Activated CD4-positive, CD25-positive, alpha-beta regulatory T cell treated with anti-CD3 and anti-CD28 coated beads, Interleukin-2, amount 50 U/mL, for 24 hours (primary cell): Measurements from ENCODE around the gene LRRC46.

Source experiments
- ATAC-seq, 2 donors: fragments of 150-1000 bp; cut with Tn5 transposase; one replicate each; pipeline ENCODE4 v1.10.0; 2021; ENCODE audit warnings: mild to moderate bottlenecking in 1 of 2, moderate library complexity in 1 of 2

Gene LRRC46

GRCh38 chr17:47810200-47810821, 21.2 kb upstream of the LRRC46 start:
- peak; percentile 92 to 93 for ATAC-seq

GRCh38 chr17:47810901-47811635, 20.4 kb upstream of the LRRC46 start:
- no peak for ATAC-seq

GRCh38 chr17:47811709-47812108, 19.8 kb upstream of the LRRC46 start:
- ATAC-seq = no peak

DNA sequence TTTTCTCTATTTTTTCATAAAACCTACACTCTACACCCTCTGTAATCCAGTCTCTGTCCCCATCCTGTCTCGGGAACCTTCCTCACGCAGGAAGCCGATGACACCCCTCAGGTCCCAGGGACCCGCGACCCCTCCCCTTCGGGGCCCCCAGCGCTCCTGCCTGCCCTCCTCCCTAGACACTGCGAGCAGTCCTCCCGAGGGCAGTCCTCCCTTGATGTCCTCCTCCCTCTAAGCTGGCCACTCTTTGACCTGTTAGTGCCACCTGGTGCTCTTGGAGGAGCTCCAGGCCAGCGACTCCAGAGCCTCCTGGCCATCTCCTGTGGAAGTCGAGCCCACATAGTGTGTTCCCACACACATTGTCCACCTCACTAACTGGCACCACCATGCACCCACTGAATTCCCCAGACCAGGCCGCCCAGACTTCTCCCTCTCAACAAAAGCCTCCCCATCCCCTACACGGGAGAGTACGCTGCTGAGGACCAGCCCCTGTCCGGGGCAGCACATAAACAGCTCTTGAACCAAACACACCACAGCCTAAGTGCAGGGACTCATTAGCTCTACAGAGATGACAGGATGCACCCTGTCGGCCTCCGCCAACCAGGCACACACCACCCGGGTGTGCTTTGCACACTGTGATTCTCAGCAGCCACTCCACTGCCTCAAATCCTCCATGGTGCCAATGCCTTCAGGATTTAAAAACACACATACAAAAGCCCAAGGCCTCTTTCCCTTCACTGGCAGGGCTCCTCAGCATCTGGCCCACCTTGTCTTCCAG, 19.1 kb upstream of the LRRC46 start:
- ATAC-seq = no peak

DNA sequence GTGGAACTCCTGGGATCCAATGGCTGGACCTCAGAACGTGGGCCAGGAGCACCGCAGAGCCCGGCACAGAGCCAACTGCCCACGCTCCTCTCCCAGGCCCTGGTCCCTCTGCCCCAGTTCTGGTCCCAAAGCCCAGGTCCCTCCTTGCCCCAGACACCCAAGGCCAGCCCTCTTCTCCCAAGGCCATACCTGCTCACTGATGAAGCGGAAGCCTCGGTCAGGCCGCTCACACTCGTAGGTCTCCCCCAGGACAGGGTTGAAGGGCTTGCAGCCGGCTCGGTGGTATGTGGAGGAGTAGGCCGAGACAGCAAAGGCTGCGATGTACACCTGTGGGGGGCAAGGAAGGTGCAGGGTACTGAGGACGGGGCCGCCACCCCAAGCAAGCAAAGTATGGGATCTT, 18.4 kb upstream of the LRRC46 start:
- ATAC-seq = no peak

DNA sequence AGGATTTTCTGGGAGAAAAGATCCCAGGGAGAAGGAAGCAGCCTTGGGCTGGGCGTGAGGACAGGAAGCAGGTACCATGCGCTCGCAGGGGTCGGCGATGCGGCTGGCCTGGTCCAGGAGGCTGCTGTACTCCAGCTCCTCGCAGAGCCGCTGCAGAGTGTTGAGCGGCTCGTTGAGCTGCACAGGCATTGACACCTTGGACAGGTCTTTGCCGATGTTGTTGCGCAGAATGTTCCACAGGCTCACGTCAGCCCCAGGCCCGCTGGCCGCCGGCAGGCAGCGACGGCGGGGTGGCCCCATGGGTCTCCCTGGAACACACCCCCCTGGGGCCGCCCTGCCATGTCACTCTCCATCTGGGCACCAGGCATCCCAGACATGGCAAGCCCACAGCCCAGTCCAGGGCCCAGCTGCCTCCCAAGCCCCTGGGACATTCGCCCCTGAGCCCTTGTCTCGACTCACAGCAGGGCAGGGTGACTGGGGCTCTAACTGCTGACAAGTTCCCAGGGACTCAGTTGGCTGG, 17.9 kb upstream of the LRRC46 start:
- ATAC-seq = no peak

- no peak for ATAC-seq
Observed at GRCh38 chr17:47815106-47815918, 16.2 kb upstream of the LRRC46 start.

- no peak for ATAC-seq
Observed at GRCh38 chr17:47816111-47816735, 15.2 kb upstream of the LRRC46 start.

DNA sequence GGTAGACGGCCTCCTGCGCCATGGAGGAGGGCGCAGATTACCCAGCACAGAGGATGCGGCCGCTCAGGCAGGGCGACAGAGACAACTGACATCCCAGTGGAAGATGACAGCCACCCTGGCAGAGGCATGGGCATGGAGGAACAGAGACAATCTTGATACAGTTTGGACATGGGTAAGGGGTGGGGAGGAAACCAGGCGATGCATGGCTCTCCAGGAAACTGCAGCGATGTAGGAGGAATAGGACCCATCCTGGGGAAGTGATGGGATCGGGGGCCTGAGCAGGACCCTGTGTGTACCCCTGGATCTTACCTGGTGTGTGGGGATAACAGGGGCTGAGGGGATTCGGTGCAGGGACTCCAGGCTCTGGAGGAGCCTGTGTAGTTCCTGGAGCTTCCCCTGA, 14.5 kb upstream of the LRRC46 start:
- no peak for ATAC-seq

- no peak for ATAC-seq
Observed at GRCh38 chr17:47818002-47818695, 13.3 kb upstream of the LRRC46 start.

GRCh38 chr17:47819475-47819874, 12.0 kb upstream of the LRRC46 start:
- no peak for ATAC-seq

DNA sequence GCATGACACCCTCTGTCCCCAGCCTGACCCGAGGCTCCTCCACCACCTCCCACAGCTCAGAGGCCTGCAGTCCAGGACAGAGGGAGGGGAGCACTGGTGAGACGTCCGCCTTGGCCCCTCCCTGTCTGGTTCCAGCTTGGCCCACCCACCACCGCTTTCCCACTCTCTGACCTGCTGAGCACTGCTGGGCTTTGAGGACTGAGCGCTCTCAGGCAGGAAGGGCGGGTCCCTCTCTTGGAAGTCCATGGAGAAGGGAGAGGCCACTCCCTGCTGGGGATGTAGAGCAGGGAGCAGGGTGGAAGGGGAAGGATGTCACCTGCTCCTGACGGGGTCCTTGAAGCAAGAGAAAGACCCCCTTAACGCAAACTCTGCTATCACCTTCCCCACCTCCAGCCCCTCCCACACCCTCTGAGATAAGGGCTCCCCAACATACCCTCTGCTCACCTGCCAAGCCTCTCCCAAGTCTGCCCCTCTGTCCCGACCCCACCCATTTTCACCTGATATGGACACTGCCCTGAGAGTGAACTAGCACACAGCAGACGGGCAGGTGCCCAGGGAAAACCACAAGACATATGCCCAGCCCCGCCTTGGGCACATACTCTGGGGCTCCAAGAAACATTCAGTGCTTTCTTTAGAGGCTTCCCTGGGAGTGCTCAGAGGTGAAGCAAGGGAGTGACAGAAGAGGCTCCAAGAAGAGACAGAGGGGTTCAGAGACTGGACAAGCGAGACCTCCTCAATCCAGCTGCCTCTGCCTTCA, 11.3 kb upstream of the LRRC46 start:
- no peak for ATAC-seq

DNA sequence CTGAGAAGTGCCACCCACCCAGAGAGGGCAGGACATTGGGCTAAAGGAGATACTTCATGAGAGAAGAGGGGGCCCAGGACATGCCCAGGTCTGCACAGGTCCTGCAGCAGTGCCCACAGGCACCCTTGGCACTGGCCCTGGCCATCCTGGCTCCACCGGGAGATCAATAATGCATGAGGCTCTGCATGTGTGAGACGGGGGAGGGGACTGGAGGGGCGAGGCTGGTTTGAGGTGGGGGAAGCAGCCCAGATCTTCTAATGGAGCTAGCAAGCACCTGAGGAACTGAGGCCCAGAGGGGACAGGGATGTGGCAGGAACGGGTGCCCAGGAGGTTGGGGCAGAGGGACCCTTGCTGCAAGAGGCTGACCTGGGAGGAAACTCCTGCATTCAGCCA, 10.4 kb upstream of the LRRC46 start:
- ATAC-seq = no peak

GRCh38 chr17:47821424-47822391, 9.8 kb upstream of the LRRC46 start, which contains the start of gene OSBPL7:
OSBPL7 (minus strand) TSS chr17:47821794; CDS start chr17:47820278, 1,516 bp downstream.
- peak; percentile 98 for ATAC-seq

GRCh38 chr17:47822785-47823184, 8.7 kb upstream of the LRRC46 start:
- no peak for ATAC-seq

GRCh38 chr17:47823519-47823918, 8.0 kb upstream of the LRRC46 start:
- no peak for ATAC-seq

GRCh38 chr17:47829870-47830269, 1.6 kb upstream of the LRRC46 start:
- ATAC-seq = peak in 1 of 2 donors; percentile 36

- ATAC-seq = no peak
Observed at GRCh38 chr17:47830396-47831002, 971 bp upstream of the LRRC46 start.

- no peak for ATAC-seq
Observed at GRCh38 chr17:47831934-47832327, 461 bp downstream of the LRRC46 start.
